Endothelial cell of umbilical vein (primary cell): ENCODE measurements around the gene NEURL1B.

Source experiments
- EZH2 ChIP-seq: IDR thresholded peaks from 2 replicates; pipeline ENCODE4 v1.6.1; 2012; ENCODE audit warnings: borderline replicate concordance, low read depth, mild to moderate bottlenecking, moderate library complexity, low read length, inconsistent platforms; ENCODE audit not compliant: severe bottlenecking
- JUN ChIP-seq: IDR thresholded peaks from 2 replicates; pipeline ENCODE4 v1.6.1; 2011; ENCODE audit warnings: borderline replicate concordance, low read depth; ENCODE audit not compliant: insufficient read length, insufficient read depth
- MYC ChIP-seq: IDR thresholded peaks from one replicate; pipeline ENCODE4 v1.6.1; 2011; ENCODE audit warnings: mild to moderate bottlenecking, low read depth, low read length
- POLR2A ChIP-seq: IDR thresholded peaks from 2 replicates; pipeline ENCODE4 v1.6.1; 2012; ENCODE audit warnings: low read depth, mild to moderate bottlenecking, control low read depth, low read length
- POLR2AphosphoS5 ChIP-seq: IDR thresholded peaks from 2 replicates; pipeline ENCODE4 v1.6.1; 2012; ENCODE audit warnings: low read depth, mild to moderate bottlenecking, control low read depth, low read length, moderate library complexity; ENCODE audit not compliant: insufficient read depth
- TF ChIP-seq, protein P1 (sequence below), 2 donors: IDR thresholded peaks; 1 replicate in 1 of 2; 2 replicates in 1 of 2; pipeline ENCODE4 v1.5.1; 2011; ENCODE audit warnings: low read length in 2 of 2, mild to moderate bottlenecking in 2 of 2, moderate library complexity in 2 of 2, control low read depth in 1 of 2, inconsistent platforms in 1 of 2, low read depth in 1 of 2; ENCODE audit not compliant: insufficient read depth in 1 of 2; ENCODE audit errors: extremely low read depth in 1 of 2

DNA sequence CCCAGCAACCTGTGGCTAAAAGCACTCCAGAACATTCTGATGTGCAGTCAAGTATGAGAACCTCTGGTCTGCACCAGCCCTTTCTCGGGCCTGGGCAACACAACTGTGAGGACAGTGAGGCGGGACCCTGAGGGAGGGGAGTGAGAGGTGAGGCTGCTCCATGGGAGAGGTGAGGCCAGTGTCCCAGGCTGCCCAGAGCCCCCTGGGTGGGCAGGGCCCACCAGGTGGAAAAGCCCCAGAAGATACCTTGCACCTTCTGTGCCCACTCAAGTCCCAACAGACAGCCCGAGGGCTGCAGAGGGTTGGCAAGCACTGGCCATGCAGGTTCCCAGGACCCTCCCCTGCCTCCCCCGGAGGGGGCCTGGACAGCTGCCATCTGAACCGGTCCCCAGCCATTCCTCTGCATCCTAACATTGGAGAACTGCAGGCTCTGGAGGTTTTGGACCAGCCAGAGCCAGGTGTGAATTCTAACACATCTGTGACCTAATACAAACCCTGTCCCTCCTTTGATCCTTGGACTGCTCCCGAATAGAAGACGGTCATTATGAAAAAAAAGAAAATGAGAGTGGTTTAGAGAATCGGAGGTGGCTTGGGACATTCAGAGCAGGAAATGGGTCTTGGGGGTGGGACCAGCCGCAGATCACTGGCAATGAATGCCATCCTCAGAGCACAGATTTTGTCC is 72.9 kb downstream of the NEURL1B start:
- no peak for TF ChIP-seq POLR2AphosphoS5
- TF ChIP-seq, protein P1, sequence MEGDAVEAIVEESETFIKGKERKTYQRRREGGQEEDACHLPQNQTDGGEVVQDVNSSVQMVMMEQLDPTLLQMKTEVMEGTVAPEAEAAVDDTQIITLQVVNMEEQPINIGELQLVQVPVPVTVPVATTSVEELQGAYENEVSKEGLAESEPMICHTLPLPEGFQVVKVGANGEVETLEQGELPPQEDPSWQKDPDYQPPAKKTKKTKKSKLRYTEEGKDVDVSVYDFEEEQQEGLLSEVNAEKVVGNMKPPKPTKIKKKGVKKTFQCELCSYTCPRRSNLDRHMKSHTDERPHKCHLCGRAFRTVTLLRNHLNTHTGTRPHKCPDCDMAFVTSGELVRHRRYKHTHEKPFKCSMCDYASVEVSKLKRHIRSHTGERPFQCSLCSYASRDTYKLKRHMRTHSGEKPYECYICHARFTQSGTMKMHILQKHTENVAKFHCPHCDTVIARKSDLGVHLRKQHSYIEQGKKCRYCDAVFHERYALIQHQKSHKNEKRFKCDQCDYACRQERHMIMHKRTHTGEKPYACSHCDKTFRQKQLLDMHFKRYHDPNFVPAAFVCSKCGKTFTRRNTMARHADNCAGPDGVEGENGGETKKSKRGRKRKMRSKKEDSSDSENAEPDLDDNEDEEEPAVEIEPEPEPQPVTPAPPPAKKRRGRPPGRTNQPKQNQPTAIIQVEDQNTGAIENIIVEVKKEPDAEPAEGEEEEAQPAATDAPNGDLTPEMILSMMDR (IDR thresholded peaks at IDR 0.05; ENCODE audit: extremely low read depth in 1 of 2, insufficient read depth in 1 of 2, low read depth in 1 of 2, low read length in 2 of 2) = no peak
- no peak for TF ChIP-seq POLR2A
- no peak for TF ChIP-seq EZH2
- no peak for TF ChIP-seq MYC
- no peak for TF ChIP-seq JUN
